SW480 (cell line): ENCODE data around the gene NCOA7.
A peak's percentile ranks its signal among the peaks of the same experiment; 100 is the strongest.
"Not testable (repeated sequence)": the region's sequence is repeated elsewhere in the genome, so short reads cannot be mapped to it uniquely, and the experiment has no call there.

Experiments
- DNase-seq: peaks from one replicate; pipeline ENCODE4 v3.0.0-alpha.2; 2016; ENCODE audit warnings: low spot score

Gene NCOA7

DNA sequence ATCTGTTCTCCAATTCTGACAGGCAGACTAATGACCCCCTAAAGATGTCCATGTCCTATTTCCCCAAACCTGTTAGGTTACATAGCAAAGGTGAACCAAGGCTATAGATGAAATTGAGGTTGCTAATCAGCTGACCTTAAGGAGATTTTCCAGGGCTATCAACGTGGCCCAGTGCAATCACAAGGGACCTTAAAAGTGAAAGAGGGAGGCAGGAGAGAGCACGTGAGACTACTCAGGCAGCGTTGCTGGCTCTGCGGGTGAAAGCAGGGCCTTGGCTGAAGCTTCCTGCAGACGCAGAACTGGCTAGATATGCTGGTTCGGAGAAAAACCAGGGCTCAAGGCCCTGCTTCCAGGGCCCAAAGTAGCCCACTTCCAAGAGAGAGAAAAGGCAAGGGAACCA, 78.7 kb downstream of the NCOA7 start:
- no peak for DNase-seq

DNA sequence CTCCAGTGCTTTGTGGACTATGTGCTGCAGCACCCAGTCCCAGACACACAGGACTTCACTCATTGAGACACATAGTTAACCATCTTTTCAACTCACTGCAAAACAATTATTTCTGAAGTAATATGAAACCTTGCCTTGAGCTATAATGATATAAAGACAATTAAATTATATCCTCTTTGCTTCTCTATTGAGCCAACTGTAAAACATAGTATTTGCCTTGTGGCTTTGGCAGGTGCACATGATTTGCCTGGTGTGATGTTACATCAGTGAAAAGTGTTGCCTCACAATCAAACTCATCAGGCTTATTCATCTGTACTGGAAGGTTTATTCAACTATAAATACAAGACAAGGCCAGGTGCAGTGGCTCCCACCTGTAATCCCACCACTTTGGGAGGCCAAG, 80.6 kb downstream of the NCOA7 start:
- no peak for DNase-seq

- peak; percentile 26 for DNase-seq
Observed at GRCh38 chr6:125872259-125872921, 81.6 kb downstream of the NCOA7 start.

GRCh38 chr6:125882243-125882642, 91.5 kb downstream of the NCOA7 start:
- DNase-seq: no peak

DNA sequence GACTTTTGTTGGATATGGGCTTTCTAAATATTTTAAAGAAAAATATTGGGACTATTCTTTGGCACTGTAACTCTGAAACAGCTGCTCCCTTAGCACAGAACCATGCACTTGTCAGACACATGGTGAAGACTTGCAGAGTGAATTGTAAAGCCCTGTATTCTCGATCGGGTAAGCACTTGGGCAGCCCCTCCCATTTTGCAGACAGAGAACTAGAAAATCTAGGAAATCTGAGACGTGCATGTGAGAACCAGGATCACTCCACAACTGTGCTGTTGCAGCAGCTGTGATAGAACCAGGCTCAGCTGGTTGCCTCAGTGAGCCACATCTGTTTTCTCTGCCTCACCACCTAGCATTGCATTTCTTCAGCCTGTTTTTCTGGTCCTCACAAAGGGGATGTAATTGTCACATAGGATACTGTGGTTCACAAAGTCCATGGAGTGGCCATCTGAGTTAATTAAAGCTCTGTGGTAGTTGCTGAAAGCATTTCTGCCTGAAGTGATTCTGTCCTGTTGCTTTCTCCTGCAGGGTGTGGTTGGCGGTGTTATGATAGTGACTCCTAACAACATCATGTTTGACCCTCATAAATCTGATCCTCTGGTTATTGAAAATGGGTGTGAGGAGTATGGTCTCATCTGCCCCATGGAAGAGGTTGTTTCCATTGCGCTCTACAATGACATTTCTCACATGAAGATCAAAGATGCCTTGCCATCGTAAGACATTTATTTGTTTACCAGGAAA, 94.0 kb downstream of the NCOA7 start:
- no peak for DNase-seq

- no peak for DNase-seq
Observed at GRCh38 chr6:125886021-125886420, 95.3 kb downstream of the NCOA7 start.

GRCh38 chr6:125886914-125887313, 96.2 kb downstream of the NCOA7 start:
- no peak for DNase-seq

GRCh38 chr6:125887372-125887771, 96.6 kb downstream of the NCOA7 start:
- no peak for DNase-seq

DNA sequence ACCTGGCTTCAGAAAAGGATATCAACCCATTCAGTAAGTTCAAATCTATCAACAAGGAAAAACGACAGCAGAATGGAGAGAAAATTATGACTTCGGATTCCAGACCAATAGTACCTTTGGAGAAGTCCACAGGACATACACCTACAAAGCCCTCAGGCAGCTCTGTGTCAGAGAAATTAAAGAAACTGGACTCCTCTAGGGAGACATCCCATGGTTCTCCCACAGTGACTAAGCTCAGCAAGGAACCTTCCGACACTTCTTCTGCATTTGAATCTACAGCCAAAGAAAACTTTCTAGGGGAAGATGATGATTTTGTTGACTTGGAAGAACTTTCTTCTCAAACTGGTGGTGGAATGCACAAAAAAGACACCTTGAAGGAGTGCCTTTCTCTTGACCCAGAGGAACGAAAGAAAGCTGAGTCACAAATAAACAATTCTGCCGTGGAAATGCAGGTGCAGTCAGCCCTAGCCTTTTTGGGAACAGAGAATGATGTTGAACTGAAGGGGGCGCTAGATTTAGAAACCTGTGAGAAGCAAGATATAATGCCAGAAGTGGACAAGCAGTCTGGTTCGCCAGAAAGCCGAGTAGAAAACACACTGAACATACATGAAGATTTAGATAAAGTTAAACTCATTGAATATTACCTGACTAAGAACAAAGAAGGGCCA, 98.4 kb downstream of the NCOA7 start:
- no peak for DNase-seq

- no peak for DNase-seq
Observed at GRCh38 chr6:125899726-125900182, 109.0 kb downstream of the NCOA7 start.

DNA sequence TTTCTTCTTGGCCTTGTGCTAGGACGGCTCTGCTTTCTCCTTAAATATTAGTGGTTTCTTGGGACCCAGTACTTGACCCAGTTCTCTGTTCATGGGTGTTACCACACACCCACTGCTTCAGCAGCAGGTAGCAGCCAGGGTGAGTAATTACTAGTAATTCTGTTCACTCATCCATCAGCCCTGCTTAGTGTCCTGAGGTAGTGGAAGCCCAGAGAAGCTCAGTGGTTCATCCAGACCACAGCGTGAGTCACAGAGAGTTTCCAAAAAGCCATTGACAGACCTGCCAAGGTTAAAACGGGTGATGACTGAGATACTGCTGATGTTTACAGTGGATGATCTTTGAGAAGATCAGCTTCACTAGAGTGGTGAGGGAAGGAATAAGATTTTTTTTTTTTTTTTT, 114.1 kb downstream of the NCOA7 start:
- no peak for DNase-seq

DNA sequence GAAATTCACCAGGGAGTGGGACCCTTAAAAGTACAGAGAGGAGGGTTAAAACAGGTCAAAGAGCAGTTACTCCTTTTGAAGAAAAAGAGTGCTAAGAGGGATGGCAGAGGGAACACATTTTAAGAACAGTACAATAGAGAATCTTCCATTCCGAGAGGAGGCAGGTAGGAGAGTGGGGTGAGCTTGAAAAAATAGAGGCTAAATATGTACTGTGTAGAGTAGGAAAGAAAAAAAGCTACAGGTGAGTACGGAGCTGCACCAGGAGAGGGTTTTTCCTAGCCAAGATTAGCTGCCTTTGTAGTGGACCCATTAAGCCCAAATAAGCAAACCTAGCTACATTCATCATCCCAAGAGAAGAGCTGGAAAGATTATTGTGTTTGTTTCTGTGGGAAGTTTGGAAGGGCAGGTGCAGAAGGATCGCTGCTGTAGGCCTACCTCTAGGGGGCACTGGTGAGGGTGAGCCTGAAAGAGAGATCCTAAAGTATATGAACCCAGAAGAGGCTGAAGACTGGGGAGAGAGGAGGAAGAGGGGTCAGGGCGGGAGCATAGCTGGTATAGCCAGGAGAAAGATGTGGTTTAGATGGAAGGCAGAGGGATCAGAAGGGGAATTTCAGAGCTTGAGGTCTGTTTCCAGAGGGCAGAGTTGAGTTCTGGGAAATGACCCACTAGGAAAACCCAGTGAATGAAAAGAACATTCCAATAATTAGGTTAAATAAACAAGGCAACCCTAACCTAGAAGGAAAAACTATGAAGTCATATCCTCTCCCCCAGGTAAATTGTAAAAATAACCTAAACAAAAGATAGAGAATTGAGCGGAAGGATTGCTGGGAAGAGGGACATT, 115.6 kb downstream of the NCOA7 start:
- DNase-seq: peak; percentile 8

DNA sequence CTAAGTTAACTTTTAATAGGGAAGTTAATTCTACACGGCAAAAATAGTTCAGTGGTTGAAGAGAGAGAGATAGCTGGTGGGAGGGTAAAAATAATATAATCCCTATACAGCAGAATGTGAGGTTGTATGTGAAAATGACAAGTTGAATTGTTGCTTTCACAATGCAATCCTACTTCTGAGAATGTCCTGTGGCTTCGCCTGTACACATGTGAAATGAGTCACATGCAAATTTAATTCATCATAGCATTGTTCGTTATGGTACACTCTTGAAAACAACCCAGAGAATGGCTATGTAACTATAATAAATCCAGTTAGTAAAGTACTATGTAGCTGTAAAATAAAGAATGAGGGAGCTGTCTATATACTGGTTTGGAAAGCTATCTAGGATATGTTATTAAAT, 119.8 kb downstream of the NCOA7 start:
- DNase-seq: no peak

GRCh38 chr6:125911051-125911451, 120.3 kb downstream of the NCOA7 start:
- not testable (repeated sequence) for DNase-seq

GRCh38 chr6:125912430-125912829, 121.7 kb downstream of the NCOA7 start:
- not testable (repeated sequence) for DNase-seq

GRCh38 chr6:125913145-125913544, 122.4 kb downstream of the NCOA7 start:
- no peak for DNase-seq

- peak; percentile 19 for DNase-seq
Observed at GRCh38 chr6:125913864-125914351, 123.1 kb downstream of the NCOA7 start.

- DNase-seq: no peak
Observed at GRCh38 chr6:125918230-125918629, 127.5 kb downstream of the NCOA7 start.

DNA sequence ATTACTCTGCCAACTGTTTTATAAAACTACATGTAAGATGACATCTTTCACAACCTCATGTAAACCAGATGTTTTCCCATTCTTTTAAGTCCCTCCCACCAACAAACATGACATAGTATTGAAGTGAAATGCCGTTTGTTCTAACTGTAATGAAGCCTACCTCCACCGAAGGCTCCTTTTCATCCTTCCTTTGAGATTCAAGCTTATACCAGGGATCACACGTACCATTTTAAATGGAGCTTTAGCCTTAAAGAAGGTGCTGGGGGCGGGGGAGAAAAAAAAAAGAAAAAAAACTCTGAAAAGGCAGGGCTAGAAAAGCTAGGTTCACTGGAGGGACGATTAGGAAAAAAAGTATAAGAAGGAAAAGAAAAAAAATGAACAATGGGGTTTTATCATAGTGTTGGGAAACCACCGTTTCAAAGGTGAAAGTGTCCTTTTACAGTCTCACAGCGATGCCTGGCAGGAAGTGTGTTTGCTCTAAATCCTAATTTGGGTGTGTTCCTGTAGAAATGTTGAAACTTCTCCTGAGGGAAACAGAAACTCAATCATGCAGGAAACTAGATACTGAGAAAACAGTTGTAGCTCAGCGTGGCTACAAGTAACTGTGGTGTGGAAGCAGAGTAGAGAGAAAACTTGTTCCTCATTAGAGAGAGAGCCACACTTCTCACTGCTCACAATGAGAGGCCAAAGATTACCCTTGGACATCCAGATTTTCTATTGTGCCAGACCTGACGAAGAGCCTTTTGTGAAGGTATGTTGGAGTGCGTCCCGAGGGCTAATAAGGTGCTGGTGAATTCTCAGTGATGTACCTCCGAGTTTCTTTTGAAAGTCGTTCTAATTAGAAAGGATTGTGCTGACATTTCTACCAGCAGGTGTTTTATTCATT, 128.2 kb downstream of the NCOA7 start:
- DNase-seq: peak; percentile 16

- no peak for DNase-seq
Observed at GRCh38 chr6:125919618-125920017, 128.9 kb downstream of the NCOA7 start.

- DNase-seq: no peak
Observed at GRCh38 chr6:125922322-125922860, 131.6 kb downstream of the NCOA7 start.
